Measurements from ENCODE around the gene CHN2. TPM values are rescaled to one million over a fixed set of nuclear protein-coding genes. Genes with fewer than 3 reads are reported as not detected.

CHN2 gene
- polyA plus RNA-seq, 2 of the 4 experiments (the other 2 are of a cell fraction), result 0.06 TPM; not detected in 1

DNA sequence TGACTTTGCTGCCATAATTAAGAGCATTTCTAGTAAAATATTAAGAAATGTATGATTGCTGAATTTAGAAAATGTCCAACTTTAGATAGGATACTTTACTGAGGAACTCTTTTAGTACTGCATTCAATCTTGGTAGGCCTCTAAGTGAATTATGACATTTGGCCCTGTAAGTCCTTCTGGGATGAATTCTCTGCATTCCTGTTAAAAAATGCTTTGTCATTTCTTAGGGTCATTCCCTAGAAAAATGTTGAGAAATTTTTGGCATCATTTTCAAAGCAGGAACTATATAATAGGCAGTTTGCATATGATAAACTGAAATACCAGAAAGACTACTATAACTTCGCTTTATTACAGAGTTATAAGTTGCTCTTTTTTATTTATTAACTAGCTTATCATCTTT lies 299.8 kb downstream of the CHN2 start:
- H3K9me3 ChIP-seq, result no peaks in the 10 kb centered on the region
- ATAC-seq (peak in 1 of 2 experiments; percentile 40; a peak in 1 of 6 replicates), FAIRE-seq (no peak), DNase-seq (ENCODE audit: low read depth in 1 of 2, low spot score in 1 of 2) (peak in 1 of 2 experiments; percentile 36)
- TF ChIP-seq HEYL (CRISPR knock-in tag; IDR thresholded peaks at IDR 0.05) (no peak), HOXB13 (CRISPR knock-in tag; IDR thresholded peaks at IDR 0.05; ENCODE audit: low read depth) (no peak), CEBPB (IDR thresholded peaks at IDR 0.05) (peak in 1 of 2 experiments; percentile 10; a peak in 1 of 4 replicates), MAFK (IDR thresholded peaks at IDR 0.05; ENCODE audit: partially characterized antibody) (peak; percentile 53), CHD4 (IDR thresholded peaks at IDR 0.05; ENCODE audit: borderline replicate concordance) (no peak), EP300 (IDR thresholded peaks at IDR 0.05) (0 out of 5 replicates have a peak, but pooled peaks of 1 of the 2 experiments have one; percentile 15)
- no peak overlapping the region for H3K4me3 ChIP-seq
- peak overlapping the region; percentile 63 to 66; a peak in 5 of 6 replicates for H3K27ac ChIP-seq
- H3K4me1 ChIP-seq, result peaks cover 18% of the 10 kb centered on the region
- CTCF ChIA-PET, result no interaction called here
- peak overlapping the region; percentile 42 for H3K4me2 ChIP-seq
- POLR2A ChIA-PET, result no interaction called here
- 24% methylated on average over 1 of the region's 1 CpG for WGBS (ENCODE audit: missing lambda C conversion rate)

GRCh38 chr7:29495653-29496052 lies 301.1 kb downstream of the CHN2 start:
- Histone ChIP-seq H3K4me2 (no peak overlapping the region), H3K4me1 (peaks cover 16% of the 10 kb centered on the region), H3K4me3 (no peak overlapping the region), H3K9me3 (no peaks in the 10 kb centered on the region), H3K27ac (peak overlapping the region; percentile 14 to 66; a peak in 5 of 6 replicates)
- FAIRE-seq (no peak), ATAC-seq (no peak), DNase-seq (ENCODE audit: low read depth in 1 of 2, low spot score in 1 of 2) (no peak)
- CTCF ChIA-PET, result interaction anchor here (0.6 to 1.1 kb wide), 2 partner anchors 50 to 116 kb away, joined by 3 to 4 read pairs; no protein-coding TSS in a partner anchor
- no peak for TF ChIP-seq SREBF2 (IDR thresholded peaks at IDR 0.05)
- no peak for TF ChIP-seq RCOR1 (IDR thresholded peaks at IDR 0.05; ENCODE audit: low read depth, low read length)
- TF ChIP-seq RFX5 (IDR thresholded peaks at IDR 0.05), result no peak
- no peak for TF ChIP-seq CBX8 (IDR thresholded peaks at IDR 0.05)
- TF ChIP-seq, protein P1, sequence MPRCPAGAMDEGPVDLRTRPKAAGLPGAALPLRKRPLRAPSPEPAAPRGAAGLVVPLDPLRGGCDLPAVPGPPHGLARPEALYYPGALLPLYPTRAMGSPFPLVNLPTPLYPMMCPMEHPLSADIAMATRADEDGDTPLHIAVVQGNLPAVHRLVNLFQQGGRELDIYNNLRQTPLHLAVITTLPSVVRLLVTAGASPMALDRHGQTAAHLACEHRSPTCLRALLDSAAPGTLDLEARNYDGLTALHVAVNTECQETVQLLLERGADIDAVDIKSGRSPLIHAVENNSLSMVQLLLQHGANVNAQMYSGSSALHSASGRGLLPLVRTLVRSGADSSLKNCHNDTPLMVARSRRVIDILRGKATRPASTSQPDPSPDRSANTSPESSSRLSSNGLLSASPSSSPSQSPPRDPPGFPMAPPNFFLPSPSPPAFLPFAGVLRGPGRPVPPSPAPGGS (IDR thresholded peaks at IDR 0.05), result no peak
- no peak for TF ChIP-seq MAZ (IDR thresholded peaks at IDR 0.05; ENCODE audit: borderline replicate concordance, low read depth, low read length)
- TF ChIP-seq KDM5A (IDR thresholded peaks at IDR 0.05), result no peak
- no peak for TF ChIP-seq POLR2AphosphoS2 (conservative IDR thresholded peaks at IDR 0.05; ENCODE audit: low read length)
- no peak for TF ChIP-seq RNF2 (IDR thresholded peaks at IDR 0.05; ENCODE audit: borderline replicate concordance, low read depth)
- no peak for TF ChIP-seq HMGXB4 (CRISPR knock-in tag; IDR thresholded peaks at IDR 0.05; ENCODE audit: borderline replicate concordance)
- POLR2A ChIA-PET, result no interaction called here
- WGBS (ENCODE audit: missing lambda C conversion rate), result 80% methylated on average over 7 of the region's 7 CpGs

DNA sequence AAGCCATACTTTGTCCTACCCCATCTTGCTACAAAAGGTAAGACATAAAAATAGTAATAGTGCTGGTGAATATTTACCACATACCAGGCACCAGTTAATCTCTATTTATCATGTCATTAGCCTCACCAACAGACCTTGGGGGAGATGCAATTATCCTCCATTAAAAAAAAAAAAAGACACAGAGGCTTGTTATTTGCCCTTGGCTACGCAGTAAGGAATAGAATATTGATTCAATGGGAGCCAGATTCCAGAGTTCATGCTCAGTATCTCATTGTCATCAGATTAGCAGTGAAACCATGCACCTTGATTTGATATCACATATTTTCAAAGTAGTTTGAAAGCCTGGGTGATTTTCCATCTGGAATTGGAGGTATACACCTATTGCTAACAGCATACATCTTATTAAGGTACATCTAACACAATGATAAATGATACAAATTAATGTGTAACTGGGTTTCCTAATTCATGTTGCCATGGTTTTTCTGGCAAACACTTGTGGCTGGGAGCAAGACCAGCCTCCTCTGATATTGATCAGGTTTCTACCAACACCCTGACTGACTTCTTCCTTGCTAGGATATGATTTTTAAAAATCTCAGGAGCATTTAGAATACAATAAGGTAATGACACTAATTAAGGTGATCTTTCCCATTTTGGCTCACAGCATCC lies 301.9 kb downstream of the CHN2 start:
- peak; percentile 28 for FAIRE-seq

More for the DNA sequence above, 301.9 kb downstream of the CHN2 start:
- Histone ChIP-seq H3K27ac (no peak overlapping the region), H3K4me2 (no peak overlapping the region), H3K9me3 (no peaks in the 10 kb centered on the region), H3K4me1 (peaks cover 16% of the 10 kb centered on the region), H3K4me3 (no peak overlapping the region)
- POLR2A ChIA-PET, result no interaction called here
- 77% methylated on average over 1 of the region's 1 CpG for WGBS (ENCODE audit: missing lambda C conversion rate)
- TF ChIP-seq ZFP36 (IDR thresholded peaks at IDR 0.05; ENCODE audit: borderline replicate concordance, partially characterized antibody) (no peak), EHF (CRISPR knock-in tag; IDR thresholded peaks at IDR 0.05) (no peak), FOSL2 (IDR thresholded peaks at IDR 0.05) (no peak), FOSL2 (CRISPR knock-in tag; IDR thresholded peaks at IDR 0.05) (no peak), GATA3 (IDR thresholded peaks at IDR 0.05; ENCODE audit: borderline replicate concordance) (no peak), MAZ (IDR thresholded peaks at IDR 0.05; ENCODE audit: borderline replicate concordance, low read depth, low read length) (no peak), PBX3 (IDR thresholded peaks at IDR 0.05) (no peak), NPAS2 (CRISPR knock-in tag; IDR thresholded peaks at IDR 0.05; ENCODE audit: borderline replicate concordance) (no peak), POLR2A (IDR thresholded peaks at IDR 0.05; ENCODE audit: low read length) (no peak), HOXA7 (CRISPR knock-in tag; IDR thresholded peaks at IDR 0.05) (no peak), RARB (CRISPR knock-in tag; IDR thresholded peaks at IDR 0.05) (no peak), HMGXB4 (CRISPR knock-in tag; IDR thresholded peaks at IDR 0.05; ENCODE audit: borderline replicate concordance) (no peak)
- TF ChIP-seq, protein P1 (IDR thresholded peaks at IDR 0.05), result no peak
- CTCF ChIA-PET, result interaction anchor here (0.6 to 1.1 kb wide), 2 partner anchors 50 to 117 kb away, joined by 3 to 4 read pairs; no protein-coding TSS in a partner anchor
- DNase-seq (ENCODE audit: low read depth in 1 of 2, low spot score in 1 of 2) (no peak), ATAC-seq (no peak)

Data from A549 (cell line).